Retinal pigment epithelial cell (primary cell): ENCODE data around the gene ELL.

Experiments
- DNase-seq: peaks from one replicate; pipeline ENCODE4 v3.0.0-alpha.2; 2010; ENCODE audit warnings: low read depth
- H3K4me3 ChIP-seq: 2 replicates; pipeline ENCODE4 v1.5.1; 2011; ENCODE audit warnings: mild to moderate bottlenecking, low read length, control low read depth, moderate library complexity
- CTCF ChIP-seq: conservative IDR thresholded peaks from 2 replicates; pipeline ENCODE4 v1.5.1; 2011; ENCODE audit warnings: low read depth, low read length, control low read depth, inconsistent platforms

Gene ELL

GRCh38 chr19:18520848-18521691 lies 800 bp downstream of the ELL start:
- peak overlapping the region; percentile 85 for H3K4me3 ChIP-seq
- DNase-seq, result no peak
- TF ChIP-seq CTCF, result peak; percentile 23

- no peak for DNase-seq
- peak overlapping the region; percentile 85 for H3K4me3 ChIP-seq
- peak; percentile 70 for TF ChIP-seq CTCF
These were observed 1.7 kb downstream of the ELL start for GRCh38 chr19:18519962-18520847.

- no peak for TF ChIP-seq CTCF
- no peak overlapping the region for H3K4me3 ChIP-seq
- no peak for DNase-seq
These were observed 3.2 kb downstream of the ELL start for GRCh38 chr19:18518639-18519038.

GRCh38 chr19:18517606-18518005 lies 4.3 kb downstream of the ELL start:
- no peak for DNase-seq
- no peak overlapping the region for H3K4me3 ChIP-seq
- TF ChIP-seq CTCF, result no peak

- no peak for TF ChIP-seq CTCF
- no peak for DNase-seq
- no peak overlapping the region for H3K4me3 ChIP-seq
These were observed 5.9 kb downstream of the ELL start for GRCh38 chr19:18515959-18516358.

- DNase-seq, result peak; percentile 34
- TF ChIP-seq CTCF, result no peak
- no peak overlapping the region for H3K4me3 ChIP-seq
These were observed 6.8 kb downstream of the ELL start for GRCh38 chr19:18514800-18515682.
